OCI-LY1 (cell line): ENCODE results near the gene SSTR5.

Source experiments
- EZH2 ChIP-seq: fragments of 200-600 bp; sonication (generic), shearing (Covaris generic); IDR thresholded peaks from 2 replicates; pipeline ENCODE4 v1.8.0; 2017; ENCODE audit warnings: borderline replicate concordance, mixed run types, mild to moderate bottlenecking, antibody characterized with exemption, low read length, moderate library complexity, mixed read lengths
- TF ChIP-seq, protein P1 (sequence below): fragments of 200-600 bp; sonication (generic), shearing (Covaris generic); IDR thresholded peaks from 2 replicates; pipeline ENCODE4 v1.5.1; 2017; ENCODE audit warnings: mild to moderate bottlenecking, antibody characterized with exemption, low read length, moderate library complexity, mixed read lengths

DNA sequence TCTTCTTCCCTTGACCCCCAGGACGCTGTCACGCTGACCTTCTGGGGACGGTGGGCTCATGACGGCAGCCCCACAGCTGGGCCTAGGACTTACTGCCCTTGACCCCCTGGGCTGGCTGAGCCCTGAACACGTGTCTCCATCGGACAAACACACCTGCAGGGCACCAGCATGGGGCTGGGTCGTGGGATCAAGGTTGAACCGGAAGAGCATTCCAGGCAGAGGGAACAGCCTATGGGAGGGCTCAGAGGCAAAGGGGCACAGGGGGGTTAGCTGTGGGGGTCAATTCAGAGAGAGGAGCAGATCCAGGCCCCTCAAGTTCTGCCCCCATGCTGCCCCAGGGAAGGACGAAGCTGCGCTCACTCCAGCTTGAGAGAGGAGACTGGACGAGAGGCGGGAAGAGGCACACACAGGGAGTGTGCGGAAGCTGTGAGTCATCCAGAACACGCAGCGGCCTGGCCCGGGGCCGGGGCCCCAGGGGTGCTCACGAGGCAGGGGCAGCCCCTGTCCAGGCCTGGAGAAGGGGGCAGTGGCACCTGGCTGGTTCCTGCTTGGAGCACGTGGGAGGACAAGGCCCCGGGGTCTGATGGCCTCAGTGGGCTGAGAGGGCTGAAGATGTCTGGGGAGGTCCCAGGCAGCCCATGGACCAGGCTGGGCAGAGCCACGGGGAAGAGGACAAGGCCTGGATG is 9.9 kb downstream of the SSTR5 start:
- TF ChIP-seq, protein P1, sequence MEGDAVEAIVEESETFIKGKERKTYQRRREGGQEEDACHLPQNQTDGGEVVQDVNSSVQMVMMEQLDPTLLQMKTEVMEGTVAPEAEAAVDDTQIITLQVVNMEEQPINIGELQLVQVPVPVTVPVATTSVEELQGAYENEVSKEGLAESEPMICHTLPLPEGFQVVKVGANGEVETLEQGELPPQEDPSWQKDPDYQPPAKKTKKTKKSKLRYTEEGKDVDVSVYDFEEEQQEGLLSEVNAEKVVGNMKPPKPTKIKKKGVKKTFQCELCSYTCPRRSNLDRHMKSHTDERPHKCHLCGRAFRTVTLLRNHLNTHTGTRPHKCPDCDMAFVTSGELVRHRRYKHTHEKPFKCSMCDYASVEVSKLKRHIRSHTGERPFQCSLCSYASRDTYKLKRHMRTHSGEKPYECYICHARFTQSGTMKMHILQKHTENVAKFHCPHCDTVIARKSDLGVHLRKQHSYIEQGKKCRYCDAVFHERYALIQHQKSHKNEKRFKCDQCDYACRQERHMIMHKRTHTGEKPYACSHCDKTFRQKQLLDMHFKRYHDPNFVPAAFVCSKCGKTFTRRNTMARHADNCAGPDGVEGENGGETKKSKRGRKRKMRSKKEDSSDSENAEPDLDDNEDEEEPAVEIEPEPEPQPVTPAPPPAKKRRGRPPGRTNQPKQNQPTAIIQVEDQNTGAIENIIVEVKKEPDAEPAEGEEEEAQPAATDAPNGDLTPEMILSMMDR = no peak
- TF ChIP-seq EZH2 = no peak
